ENCODE results near the gene RAB1B.
"Not testable (repeated sequence)": the region's sequence is repeated elsewhere in the genome, so short reads cannot be mapped to it uniquely, and the experiment has no call there.

RAB1B gene

DNA sequence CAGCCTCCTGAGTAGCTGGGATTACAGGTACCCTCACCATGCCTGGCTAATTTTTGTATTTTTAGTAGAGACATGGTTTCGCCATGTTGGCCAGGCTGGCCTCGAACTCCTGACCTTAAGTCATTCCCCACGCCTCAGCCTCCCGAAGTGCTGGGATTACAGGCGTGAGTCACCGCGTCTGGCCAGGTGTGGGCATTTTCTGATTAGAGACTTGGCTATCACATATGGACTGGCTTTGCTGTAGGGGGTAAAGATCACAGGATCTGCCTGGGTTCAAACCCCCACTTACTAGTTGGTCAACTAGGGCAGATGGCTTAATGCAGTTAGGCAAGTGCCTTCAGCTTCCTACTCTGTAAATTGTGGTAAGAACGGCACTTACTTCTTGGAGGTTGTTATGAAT lies 41.9 kb downstream of the RAB1B start:
- H3K9me3 ChIP-seq = no peaks in the 10 kb centered on the region
- no peak overlapping the region for H3K4me3 ChIP-seq (ENCODE audit: low read depth in 1 of 2, low read length in 1 of 2)
- H3K4me1 ChIP-seq (ENCODE audit: control insufficient read depth in 1 of 2, insufficient read depth in 1 of 2, low read depth in 1 of 2, low read length in 1 of 2) = peaks cover 16 to 22% of the 10 kb centered on the region in 2 experiments
- H3K27me3 ChIP-seq = peaks cover 66% of the 10 kb centered on the region
- no peaks in the 10 kb centered on the region for H3K36me3 ChIP-seq
- TF ChIP-seq, protein P1, sequence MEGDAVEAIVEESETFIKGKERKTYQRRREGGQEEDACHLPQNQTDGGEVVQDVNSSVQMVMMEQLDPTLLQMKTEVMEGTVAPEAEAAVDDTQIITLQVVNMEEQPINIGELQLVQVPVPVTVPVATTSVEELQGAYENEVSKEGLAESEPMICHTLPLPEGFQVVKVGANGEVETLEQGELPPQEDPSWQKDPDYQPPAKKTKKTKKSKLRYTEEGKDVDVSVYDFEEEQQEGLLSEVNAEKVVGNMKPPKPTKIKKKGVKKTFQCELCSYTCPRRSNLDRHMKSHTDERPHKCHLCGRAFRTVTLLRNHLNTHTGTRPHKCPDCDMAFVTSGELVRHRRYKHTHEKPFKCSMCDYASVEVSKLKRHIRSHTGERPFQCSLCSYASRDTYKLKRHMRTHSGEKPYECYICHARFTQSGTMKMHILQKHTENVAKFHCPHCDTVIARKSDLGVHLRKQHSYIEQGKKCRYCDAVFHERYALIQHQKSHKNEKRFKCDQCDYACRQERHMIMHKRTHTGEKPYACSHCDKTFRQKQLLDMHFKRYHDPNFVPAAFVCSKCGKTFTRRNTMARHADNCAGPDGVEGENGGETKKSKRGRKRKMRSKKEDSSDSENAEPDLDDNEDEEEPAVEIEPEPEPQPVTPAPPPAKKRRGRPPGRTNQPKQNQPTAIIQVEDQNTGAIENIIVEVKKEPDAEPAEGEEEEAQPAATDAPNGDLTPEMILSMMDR (IDR thresholded peaks at IDR 0.05) = no peak
- H3K27ac ChIP-seq = no peak overlapping the region

DNA sequence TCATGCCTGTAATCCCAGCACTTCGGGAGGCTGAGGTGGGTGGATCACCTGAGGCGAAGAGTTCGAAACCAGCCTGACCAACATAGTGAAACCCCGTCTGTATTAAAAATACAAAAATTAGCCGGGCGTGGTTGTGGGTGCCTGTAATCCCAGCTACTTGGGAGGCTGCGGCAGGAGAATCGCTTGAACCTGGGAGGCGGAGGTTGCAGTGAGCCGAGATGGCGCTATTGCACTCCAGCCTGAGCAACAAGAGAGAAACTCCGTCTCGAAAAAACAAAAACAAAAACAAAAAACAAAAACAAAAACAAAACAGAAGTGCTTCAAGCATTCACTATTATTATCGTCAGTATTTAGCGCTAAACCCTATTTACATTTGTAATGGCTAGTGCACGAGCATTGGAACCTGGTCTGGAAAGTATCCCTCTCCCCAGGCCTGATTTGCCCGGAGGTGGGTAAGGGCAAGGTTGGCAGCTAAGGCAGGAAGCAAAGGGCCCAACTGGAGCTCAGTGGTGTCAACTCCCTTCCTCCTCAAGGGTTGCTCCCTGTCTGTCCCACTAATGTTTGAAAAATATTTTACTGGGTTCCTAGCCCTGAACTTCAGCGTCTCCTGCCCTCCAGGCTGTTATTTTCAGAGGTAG lies 42.5 kb downstream of the RAB1B start:
- not testable (repeated sequence) for H3K36me3 ChIP-seq; H3K27ac ChIP-seq; H3K9me3 ChIP-seq; H3K4me3 ChIP-seq (ENCODE audit: low read depth in 1 of 2, low read length in 1 of 2)
- peaks cover 16 to 22% of the 10 kb centered on the region in 2 experiments for H3K4me1 ChIP-seq (ENCODE audit: control insufficient read depth in 1 of 2, insufficient read depth in 1 of 2, low read depth in 1 of 2, low read length in 1 of 2)
- peaks cover 72% of the 10 kb centered on the region for H3K27me3 ChIP-seq

DNA sequence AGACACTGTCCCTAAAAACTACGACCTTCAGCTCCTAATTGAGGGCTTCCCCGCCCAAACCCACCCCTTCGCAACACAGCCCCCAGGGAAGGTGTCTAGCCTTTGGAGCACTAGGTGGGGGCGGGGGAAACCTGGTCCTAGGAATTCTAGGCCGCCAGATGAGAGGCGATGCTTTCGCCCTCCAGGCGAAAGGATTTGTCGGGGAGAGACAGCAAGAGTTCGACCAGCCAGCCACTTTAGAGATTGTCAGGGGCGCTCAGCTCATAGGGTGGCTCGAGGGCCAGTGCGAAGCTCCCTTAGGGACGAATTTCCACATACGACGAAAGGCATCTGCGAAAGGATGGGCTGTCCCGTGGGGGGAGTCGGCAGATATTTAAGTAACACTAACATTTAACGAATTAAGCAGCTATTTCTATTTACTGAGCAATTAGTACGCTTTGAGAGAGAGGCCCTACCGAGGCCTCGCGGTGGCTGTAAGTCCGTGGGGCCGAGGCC lies 43.1 kb downstream of the RAB1B start:
- H3K27ac ChIP-seq = peak overlapping the region; percentile 74
- peaks cover 16 to 22% of the 10 kb centered on the region in 2 experiments for H3K4me1 ChIP-seq (ENCODE audit: control insufficient read depth in 1 of 2, insufficient read depth in 1 of 2, low read depth in 1 of 2, low read length in 1 of 2)
- H3K4me3 ChIP-seq (ENCODE audit: low read depth in 1 of 2, low read length in 1 of 2) = peak overlapping the region; percentile 76 to 83
- no peaks in the 10 kb centered on the region for H3K9me3 ChIP-seq
- H3K36me3 ChIP-seq = no peaks in the 10 kb centered on the region
- peaks cover 78% of the 10 kb centered on the region for H3K27me3 ChIP-seq
- TF ChIP-seq, protein P1 (IDR thresholded peaks at IDR 0.05) = no peak

DNA sequence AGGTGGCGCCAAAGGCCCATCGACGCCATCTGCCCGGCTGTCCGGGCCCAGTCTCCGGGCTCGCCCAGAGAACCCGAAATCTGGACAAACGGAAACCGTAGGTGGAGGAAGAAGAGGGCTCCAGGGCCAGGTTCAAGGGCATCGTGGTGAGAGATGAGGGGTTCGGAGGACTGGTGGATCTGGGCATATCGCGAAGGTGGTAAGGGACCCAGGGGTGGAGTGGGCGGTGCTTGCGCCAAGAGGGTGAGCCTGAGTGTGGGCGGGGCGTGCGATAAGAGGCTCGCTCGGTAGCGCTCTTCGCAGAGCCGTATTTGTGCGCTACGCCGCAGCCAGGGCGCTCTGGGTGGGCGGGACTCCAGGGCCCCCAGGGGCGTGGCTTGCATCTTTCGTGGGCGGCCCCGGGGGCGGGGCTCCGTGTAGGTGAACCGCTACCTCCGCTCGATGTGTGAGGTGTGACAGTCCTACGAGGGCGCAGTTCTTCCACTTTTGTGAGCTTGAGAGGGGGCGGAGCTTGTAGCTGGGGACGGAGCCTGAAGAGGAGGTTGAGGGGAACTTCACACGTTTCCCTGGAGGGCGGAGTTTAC lies 43.6 kb downstream of the RAB1B start:
- Histone ChIP-seq H3K9me3 (no peaks in the 10 kb centered on the region), H3K4me3 (ENCODE audit: low read depth in 1 of 2, low read length in 1 of 2) (peak overlapping the region; percentile 76 to 83), H3K27ac (peak overlapping the region; percentile 74)

DNA sequence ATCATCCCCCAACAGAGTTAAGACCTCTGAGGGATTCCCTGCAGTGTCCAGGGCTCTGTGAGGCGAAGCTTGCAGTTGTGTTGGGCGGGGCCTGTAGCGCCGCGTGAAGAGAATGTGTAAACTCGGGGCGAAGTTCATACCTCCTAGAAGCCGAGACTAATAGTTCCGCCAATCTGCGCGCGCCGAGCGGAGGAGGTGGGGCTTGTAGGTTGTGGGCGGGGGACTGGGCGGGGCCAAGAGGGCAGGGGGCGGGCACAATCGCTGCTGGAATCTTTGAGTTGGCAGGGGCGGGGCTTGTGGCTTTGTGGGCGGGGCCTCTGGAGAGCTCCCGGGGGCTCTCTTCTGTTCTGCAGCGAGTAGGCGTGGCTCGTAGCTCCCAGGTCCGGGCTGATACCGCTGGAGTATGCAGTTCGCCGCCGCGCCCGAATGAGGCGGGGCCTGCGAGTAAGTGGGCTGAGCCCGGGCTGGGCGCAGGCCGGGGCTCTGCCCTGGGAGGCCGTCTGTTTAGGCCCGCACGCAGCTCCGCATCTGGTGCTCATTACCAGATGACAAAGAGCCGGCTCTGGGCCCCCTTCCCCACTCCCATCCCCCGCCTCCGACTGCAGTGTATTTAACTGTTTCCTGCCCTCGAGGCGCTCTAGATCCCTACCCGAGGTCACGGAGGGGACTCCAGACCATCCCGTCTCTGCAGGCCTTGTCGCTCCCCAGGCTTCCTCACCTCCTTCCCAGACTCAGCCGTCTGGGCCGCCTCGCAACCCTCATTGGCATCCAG lies 44.3 kb downstream of the RAB1B start:
- no peaks in the 10 kb centered on the region for H3K36me3 ChIP-seq
- peak overlapping the region; percentile 76 to 83 for H3K4me3 ChIP-seq (ENCODE audit: low read depth in 1 of 2, low read length in 1 of 2)
- H3K9me3 ChIP-seq = no peaks in the 10 kb centered on the region
- peaks cover 22 to 26% of the 10 kb centered on the region in 2 experiments for H3K4me1 ChIP-seq (ENCODE audit: control insufficient read depth in 1 of 2, insufficient read depth in 1 of 2, low read depth in 1 of 2, low read length in 1 of 2)
- H3K27me3 ChIP-seq = peaks cover 82% of the 10 kb centered on the region
- TF ChIP-seq, protein P1 (IDR thresholded peaks at IDR 0.05) = no peak
- peak overlapping the region; percentile 74 for H3K27ac ChIP-seq

More for the DNA sequence above, 43.6 kb downstream of the RAB1B start:
- H3K36me3 ChIP-seq = no peaks in the 10 kb centered on the region
- TF ChIP-seq, protein P1 (IDR thresholded peaks at IDR 0.05) = peak; percentile 67
- peaks cover 82% of the 10 kb centered on the region for H3K27me3 ChIP-seq
- peaks cover 16 to 22% of the 10 kb centered on the region in 2 experiments for H3K4me1 ChIP-seq (ENCODE audit: control insufficient read depth in 1 of 2, insufficient read depth in 1 of 2, low read depth in 1 of 2, low read length in 1 of 2)

Measured in neutrophil (primary cell).